Mesothelial cell of epicardium (in vitro differentiated cells): ENCODE results near the gene DPP6. TPM values are rescaled to one million over a fixed set of nuclear protein-coding genes. Genes with fewer than 3 reads are reported as not detected.

ENCODE experiments used
- DNase-seq, 2 experiments: peaks; one replicate each; pipeline ENCODE4 v3.0.0; 2021; ENCODE audit warnings: low spot score in 2 of 2; ENCODE audit not compliant: unreplicated experiment in 2 of 2
- H3K27ac Mint-ChIP-seq: 2 replicates; pipeline ENCODE4 v1.8.0; 2021; ENCODE audit warnings: mixed read lengths
- H3K27me3 Mint-ChIP-seq: 2 replicates; pipeline ENCODE4 v1.8.0; 2021; ENCODE audit warnings: low read depth, mixed read lengths
- H3K36me3 Mint-ChIP-seq: 2 replicates; pipeline ENCODE4 v1.8.0; 2021; ENCODE audit warnings: mixed read lengths
- H3K4me1 Mint-ChIP-seq: 2 replicates; pipeline ENCODE4 v1.8.0; 2021; ENCODE audit warnings: mixed read lengths
- H3K4me3 Mint-ChIP-seq: 2 replicates; pipeline ENCODE4 v1.8.0; 2021; ENCODE audit warnings: mild to moderate bottlenecking, moderate library complexity, mixed read lengths
- H3K9me3 Mint-ChIP-seq: 2 replicates; pipeline ENCODE4 v1.8.0; 2021; ENCODE audit warnings: mixed read lengths
- total RNA-seq: library from RNA; stranded (reverse); gene quantifications from 3 replicates; pipeline ENCODE4 v1.2.1, GENCODE V29; 2021
- TF ChIP-seq, protein P1 (sequence below): fragments of 200-600 bp; sonication (generic); IDR thresholded peaks from one replicate; pipeline ENCODE4 v1.5.0; 2021; ENCODE audit warnings: antibody characterized with exemption; ENCODE audit not compliant: unreplicated experiment

Gene DPP6
- total RNA-seq, 1 donor from 2014 or later, result 0.09 TPM

DNA sequence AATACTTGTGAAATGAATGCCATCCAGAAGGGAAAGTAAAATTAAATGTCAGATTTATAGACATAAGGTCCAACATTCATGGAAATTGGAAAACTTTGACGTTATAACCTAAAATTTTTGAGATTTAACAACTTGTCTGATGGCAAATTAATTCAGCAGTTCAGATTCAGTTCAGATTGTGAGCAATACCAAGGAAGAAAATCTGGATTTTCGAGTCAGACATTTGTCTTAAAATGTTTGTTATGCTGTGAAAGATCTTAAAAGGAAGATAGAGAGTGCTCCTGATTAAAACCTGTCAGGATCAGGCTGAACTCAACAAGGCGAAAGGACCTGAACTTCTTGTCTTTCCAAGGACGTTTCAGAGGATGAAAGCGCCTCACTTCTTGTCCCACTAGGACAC is 629.8 kb downstream of the DPP6 start:
- H3K9me3 Mint-ChIP-seq, result peaks cover 22% of the 10 kb centered on the region
- H3K27ac Mint-ChIP-seq, result no peak overlapping the region
- DNase-seq, result no peak
- no peaks in the 10 kb centered on the region for H3K27me3 Mint-ChIP-seq
- H3K36me3 Mint-ChIP-seq, result no peaks in the 10 kb centered on the region
- H3K4me1 Mint-ChIP-seq, result no peaks in the 10 kb centered on the region
- TF ChIP-seq, protein P1, sequence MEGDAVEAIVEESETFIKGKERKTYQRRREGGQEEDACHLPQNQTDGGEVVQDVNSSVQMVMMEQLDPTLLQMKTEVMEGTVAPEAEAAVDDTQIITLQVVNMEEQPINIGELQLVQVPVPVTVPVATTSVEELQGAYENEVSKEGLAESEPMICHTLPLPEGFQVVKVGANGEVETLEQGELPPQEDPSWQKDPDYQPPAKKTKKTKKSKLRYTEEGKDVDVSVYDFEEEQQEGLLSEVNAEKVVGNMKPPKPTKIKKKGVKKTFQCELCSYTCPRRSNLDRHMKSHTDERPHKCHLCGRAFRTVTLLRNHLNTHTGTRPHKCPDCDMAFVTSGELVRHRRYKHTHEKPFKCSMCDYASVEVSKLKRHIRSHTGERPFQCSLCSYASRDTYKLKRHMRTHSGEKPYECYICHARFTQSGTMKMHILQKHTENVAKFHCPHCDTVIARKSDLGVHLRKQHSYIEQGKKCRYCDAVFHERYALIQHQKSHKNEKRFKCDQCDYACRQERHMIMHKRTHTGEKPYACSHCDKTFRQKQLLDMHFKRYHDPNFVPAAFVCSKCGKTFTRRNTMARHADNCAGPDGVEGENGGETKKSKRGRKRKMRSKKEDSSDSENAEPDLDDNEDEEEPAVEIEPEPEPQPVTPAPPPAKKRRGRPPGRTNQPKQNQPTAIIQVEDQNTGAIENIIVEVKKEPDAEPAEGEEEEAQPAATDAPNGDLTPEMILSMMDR, result no peak
- H3K4me3 Mint-ChIP-seq, result no peak overlapping the region

DNA sequence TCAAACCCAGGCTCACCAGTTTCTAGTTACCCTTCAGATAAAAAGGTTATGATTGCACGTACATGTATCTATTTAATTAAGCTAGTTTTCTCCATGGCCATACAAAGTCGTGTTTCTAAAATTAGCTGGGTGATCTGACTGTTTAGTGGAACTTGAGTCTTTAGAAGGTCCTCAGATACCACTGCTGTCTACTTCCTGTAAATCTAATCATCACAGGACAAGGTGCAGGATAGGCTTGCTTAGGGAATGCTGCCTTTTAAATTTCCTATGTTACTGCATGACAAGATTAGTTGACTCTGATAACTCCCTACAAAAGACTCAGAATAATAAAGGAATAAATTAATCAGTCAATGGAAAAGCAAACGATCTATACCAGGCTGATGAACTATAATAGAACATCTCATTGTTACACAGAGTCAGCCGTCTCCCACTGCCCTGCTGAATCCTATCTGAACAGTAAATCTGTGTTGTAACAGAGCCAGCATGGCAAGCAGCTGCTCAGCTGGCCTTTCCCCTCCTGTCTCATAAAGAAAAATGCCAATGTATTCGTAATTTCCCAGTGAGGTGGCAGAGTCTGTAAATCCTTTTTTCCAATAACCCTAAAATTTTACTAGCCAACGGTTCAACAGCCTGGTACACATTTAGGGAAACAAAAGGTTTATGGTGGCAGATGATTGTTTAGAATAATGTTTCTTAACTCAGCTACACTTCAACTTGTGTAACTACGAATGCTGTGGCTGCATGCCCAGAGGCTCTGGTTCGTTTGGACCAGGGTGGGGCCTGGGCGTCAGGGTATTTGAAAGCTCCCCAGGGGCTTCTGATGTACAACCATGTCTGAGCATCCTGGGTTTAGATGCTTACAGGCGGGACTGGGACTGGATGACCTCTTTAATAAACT is 632.7 kb downstream of the DPP6 start:
- Mint-ChIP-seq H3K9me3 (peaks cover 2% of the 10 kb centered on the region), H3K36me3 (no peaks in the 10 kb centered on the region), H3K4me3 (no peak overlapping the region), H3K27ac (no peak overlapping the region), H3K27me3 (no peaks in the 10 kb centered on the region), H3K4me1 (no peaks in the 10 kb centered on the region)
- DNase-seq, result no peak
- TF ChIP-seq, protein P1, result no peak

DNA sequence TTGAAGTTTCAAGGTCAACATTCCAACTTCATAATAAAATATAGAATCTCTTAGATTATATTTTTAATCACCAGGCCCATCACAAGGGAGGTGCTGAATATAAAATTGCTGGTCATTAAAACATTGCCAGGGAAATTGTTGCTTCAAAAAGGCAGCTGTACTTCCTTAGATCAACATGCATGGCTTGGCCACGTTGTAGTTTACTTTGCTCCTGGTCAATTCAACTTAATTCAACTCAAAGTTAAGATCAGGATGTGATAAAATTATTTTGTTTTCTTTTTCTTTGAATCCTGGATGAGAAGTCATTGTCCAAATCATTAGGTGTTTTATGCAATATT is 633.3 kb downstream of the DPP6 start:
- no peaks in the 10 kb centered on the region for H3K4me1 Mint-ChIP-seq
- H3K27ac Mint-ChIP-seq, result no peak overlapping the region
- no peak overlapping the region for H3K4me3 Mint-ChIP-seq
- no peaks in the 10 kb centered on the region for H3K27me3 Mint-ChIP-seq
- H3K36me3 Mint-ChIP-seq, result no peaks in the 10 kb centered on the region
- no peaks in the 10 kb centered on the region for H3K9me3 Mint-ChIP-seq
- TF ChIP-seq, protein P1, result no peak
- no peak for DNase-seq

DNA sequence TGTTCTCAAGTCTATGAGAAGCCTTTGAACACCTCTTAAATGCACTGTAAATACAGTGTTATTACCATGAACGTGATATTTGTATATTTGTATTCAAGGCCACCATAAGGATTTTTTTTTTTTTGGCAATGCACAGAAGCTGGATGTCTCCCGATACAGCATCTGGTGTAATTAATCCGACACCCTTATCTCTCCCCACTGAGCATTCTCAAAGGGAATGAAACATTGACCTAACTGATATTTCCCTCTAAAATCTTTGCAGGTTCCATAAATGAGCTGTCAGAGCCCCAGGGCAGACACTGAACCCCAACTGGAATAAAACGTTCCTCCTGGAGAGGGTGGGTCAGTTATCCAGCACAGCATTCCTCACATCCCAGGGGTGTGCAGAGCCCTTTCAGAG is 634.1 kb downstream of the DPP6 start:
- DNase-seq, result no peak
- H3K27me3 Mint-ChIP-seq, result no peaks in the 10 kb centered on the region
- no peaks in the 10 kb centered on the region for H3K36me3 Mint-ChIP-seq
- no peak overlapping the region for H3K4me3 Mint-ChIP-seq
- no peaks in the 10 kb centered on the region for H3K4me1 Mint-ChIP-seq
- no peak overlapping the region for H3K27ac Mint-ChIP-seq
- H3K9me3 Mint-ChIP-seq, result no peaks in the 10 kb centered on the region
- TF ChIP-seq, protein P1, result no peak

DNA sequence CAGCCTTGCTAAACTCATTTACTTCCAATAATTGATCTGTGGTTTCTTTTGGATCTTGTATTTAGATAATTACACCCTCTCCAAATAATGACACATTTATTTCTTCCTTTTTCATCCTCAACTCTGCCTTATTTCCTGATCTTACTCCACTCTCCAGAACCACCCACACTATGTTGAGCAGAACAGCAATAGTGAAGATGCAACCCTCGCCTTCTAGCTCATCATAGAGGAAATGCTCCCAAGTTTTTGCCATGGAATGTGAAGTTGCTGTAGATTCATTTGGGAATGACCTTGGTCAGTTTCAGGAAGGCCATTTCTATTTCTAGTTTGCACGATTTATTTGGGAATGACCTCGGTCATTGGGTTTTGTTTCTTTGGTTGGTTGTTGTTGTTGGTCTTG is 636.8 kb downstream of the DPP6 start:
- Mint-ChIP-seq H3K9me3 (no peaks in the 10 kb centered on the region), H3K4me3 (no peak overlapping the region), H3K27ac (no peak overlapping the region), H3K36me3 (no peaks in the 10 kb centered on the region), H3K4me1 (no peaks in the 10 kb centered on the region), H3K27me3 (no peaks in the 10 kb centered on the region)
- no peak for DNase-seq
- TF ChIP-seq, protein P1, result no peak
